AG10803 (cell line): ENCODE data around the gene EXOC4.

Experiments used
- DNase-seq: peaks from one replicate; pipeline ENCODE4 v3.0.0; 2010; ENCODE audit warnings: low read depth
- H3K4me3 ChIP-seq: 2 replicates; pipeline ENCODE4 v1.5.1; 2011; ENCODE audit warnings: mild to moderate bottlenecking, low read length, control low read depth
- TF ChIP-seq, protein P1 (sequence below): conservative IDR thresholded peaks from 2 replicates; pipeline ENCODE4 v1.5.1; 2011; ENCODE audit warnings: mild to moderate bottlenecking, low read length, control low read depth, inconsistent platforms

Gene EXOC4

DNA sequence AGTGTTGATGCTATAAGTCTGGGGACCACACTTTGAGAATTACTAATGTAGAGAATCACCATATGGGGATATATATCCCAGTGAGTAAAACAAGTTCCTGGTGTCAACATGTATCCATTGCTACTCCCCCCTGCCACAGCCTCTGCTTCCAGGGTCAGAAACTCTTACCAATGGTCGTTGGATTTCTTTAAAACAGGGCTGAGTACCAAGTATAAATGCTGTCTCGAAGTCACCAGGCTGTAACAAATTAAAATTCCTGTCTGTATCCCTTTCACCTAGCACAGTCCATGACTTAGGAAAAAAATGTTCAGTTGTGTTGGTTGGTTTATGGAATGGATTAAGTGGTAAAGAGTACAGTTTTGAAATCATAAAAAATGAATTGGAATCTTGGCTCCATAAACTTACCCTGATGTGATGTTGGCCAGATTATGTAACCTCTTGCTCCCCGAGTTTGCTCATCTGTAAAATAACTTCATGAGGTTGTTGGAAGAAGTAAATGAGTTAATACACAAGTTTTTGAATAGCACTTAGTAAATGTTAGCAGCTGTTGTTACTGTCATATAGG is 510.3 kb downstream of the EXOC4 start:
- DNase-seq: peak; percentile 80
- no peak overlapping the region for H3K4me3 ChIP-seq
- TF ChIP-seq, protein P1, sequence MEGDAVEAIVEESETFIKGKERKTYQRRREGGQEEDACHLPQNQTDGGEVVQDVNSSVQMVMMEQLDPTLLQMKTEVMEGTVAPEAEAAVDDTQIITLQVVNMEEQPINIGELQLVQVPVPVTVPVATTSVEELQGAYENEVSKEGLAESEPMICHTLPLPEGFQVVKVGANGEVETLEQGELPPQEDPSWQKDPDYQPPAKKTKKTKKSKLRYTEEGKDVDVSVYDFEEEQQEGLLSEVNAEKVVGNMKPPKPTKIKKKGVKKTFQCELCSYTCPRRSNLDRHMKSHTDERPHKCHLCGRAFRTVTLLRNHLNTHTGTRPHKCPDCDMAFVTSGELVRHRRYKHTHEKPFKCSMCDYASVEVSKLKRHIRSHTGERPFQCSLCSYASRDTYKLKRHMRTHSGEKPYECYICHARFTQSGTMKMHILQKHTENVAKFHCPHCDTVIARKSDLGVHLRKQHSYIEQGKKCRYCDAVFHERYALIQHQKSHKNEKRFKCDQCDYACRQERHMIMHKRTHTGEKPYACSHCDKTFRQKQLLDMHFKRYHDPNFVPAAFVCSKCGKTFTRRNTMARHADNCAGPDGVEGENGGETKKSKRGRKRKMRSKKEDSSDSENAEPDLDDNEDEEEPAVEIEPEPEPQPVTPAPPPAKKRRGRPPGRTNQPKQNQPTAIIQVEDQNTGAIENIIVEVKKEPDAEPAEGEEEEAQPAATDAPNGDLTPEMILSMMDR: no peak

DNA sequence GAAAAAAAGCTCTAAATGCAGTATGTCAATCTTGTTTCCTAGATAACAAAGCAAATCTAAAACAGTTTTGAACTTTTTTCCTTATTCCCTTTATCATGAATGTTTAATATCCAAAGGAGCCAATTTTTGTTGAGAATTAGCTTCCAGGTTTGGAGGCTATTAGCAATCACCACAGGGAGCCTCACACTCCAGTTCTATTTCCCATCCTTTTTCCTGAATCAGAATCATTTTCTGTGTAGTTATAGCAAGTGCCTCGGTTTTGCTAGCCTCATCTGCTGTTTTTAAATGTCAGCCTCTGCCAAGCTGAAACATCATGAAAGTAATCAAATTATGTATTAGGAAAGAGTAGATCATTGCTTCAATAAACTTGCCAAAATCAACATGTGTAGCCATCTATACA is 516.8 kb downstream of the EXOC4 start:
- TF ChIP-seq, protein P1: no peak
- no peak for DNase-seq
- H3K4me3 ChIP-seq: no peak overlapping the region

DNA sequence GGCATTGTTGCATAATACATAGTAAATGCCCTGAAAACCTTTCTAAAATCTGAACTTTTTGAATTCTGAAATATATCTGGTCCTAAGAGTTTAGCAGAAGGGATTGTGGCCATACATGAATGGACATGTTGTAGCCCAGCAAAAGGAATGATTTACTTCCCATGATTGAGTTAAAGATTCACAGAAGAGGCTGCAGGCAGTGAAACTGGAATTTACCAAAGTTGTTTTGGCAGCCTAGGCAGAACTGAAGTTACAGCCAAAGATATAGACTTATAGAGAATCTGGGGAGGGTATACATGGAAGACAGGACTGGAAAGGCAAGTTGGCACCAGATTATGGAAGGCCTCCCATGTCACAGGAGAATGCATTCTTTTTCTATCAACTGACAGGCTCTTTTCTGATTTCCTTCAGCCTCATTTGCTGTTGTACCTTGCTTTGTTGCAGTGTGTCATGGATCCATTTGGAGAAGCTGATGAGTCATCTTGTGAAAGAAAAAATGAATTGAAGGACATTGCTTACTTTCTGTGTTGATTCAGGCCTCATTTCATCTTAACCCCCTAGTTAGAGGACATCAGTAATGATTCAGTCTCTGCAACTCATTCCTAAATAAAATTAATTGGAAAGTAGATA is 518.1 kb downstream of the EXOC4 start:
- TF ChIP-seq, protein P1: no peak
- H3K4me3 ChIP-seq: no peak overlapping the region
- DNase-seq: peak; percentile 22

DNA sequence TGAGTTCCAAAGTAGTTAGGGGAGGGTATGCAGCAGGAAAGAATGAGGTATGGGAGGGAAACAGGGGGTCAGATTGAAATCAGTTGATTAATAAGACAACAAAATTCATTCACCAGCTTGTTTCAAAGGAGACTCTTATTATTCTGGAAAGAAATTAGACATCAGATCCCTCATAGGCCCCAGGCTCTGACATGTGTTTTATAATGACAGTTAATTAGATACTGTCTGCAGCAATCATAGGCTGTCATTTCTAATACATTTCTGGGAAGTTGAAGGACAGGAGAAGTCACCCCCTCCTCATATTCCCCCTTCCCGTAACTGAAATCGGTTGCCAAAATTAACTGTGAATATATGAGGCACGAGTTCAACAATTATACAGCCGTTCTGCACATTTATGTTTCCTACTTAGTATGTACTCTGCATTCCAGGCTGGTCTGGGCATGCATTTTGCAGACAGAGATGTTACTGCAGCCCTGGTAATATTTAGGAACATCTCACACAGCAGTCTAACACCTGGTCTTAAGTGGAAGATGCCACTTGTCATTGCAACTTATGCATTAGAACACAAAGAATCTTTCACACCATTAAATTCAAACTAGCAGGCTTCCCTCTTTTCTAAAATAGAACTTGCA is 519.0 kb downstream of the EXOC4 start:
- no peak for DNase-seq
- TF ChIP-seq, protein P1: no peak

DNA sequence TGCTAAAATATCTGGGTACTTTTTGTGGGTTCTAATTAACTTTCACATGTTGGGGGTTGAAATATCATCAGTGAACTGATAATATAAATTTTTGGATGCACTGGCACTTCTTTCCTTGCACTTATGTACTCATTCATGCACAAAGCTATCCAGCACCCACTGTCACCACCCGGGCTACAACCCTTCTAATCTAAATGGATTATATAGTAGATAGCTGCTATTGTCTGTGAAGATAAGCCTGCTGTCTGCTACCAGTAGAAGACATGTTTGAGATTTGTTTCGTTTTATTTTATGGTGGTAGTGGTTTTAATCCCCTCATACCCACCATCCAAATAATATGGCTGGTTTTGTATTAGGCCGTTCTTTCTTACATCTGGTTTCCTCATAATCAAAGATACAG is 520.7 kb downstream of the EXOC4 start:
- no peak overlapping the region for H3K4me3 ChIP-seq
- TF ChIP-seq, protein P1: no peak
- DNase-seq: no peak

More for the DNA sequence above, 519.0 kb downstream of the EXOC4 start:
- no peak overlapping the region for H3K4me3 ChIP-seq

DNA sequence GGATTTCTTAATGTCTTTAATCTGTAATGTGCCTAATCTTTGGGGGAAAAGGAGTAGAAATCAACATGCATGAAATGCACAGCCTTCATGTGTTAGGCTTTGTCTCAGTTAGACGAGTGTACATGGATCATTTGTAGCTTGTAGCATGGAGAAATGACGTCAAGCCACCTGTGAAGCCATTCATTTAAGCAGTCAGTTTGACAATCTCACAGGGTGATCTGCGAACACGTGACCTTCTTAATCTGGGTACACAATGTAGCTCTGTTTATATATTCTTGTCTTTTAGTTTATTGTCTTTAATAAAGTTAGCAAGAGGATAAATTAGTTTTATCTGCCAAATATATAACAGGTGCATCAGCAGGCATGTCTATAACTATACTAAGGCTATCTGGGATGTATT is 522.3 kb downstream of the EXOC4 start:
- no peak for DNase-seq
- TF ChIP-seq, protein P1: no peak
- H3K4me3 ChIP-seq: no peak overlapping the region

DNA sequence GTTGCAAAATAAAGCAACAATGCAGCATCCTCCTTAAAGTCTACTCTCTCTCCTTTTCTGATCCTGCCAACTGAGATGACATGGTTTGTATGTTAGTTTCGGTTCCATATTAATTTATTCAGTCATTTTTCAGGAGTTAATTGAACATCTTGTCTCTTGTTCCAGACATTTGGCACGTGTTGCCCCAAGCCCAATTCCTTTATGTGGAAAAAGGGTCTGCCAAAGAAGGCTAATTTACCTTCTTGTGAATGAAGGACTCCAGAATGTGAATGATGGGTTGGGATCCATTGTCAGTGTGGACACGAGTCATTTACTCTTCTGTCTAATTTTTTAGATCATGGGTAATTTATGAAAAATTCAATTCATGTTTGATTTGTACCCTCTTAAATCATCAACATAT is 523.4 kb downstream of the EXOC4 start:
- H3K4me3 ChIP-seq: no peak overlapping the region
- TF ChIP-seq, protein P1: no peak
- DNase-seq: no peak
